Measurements from ENCODE around the gene TAS2R4.

TAS2R4 gene

DNA sequence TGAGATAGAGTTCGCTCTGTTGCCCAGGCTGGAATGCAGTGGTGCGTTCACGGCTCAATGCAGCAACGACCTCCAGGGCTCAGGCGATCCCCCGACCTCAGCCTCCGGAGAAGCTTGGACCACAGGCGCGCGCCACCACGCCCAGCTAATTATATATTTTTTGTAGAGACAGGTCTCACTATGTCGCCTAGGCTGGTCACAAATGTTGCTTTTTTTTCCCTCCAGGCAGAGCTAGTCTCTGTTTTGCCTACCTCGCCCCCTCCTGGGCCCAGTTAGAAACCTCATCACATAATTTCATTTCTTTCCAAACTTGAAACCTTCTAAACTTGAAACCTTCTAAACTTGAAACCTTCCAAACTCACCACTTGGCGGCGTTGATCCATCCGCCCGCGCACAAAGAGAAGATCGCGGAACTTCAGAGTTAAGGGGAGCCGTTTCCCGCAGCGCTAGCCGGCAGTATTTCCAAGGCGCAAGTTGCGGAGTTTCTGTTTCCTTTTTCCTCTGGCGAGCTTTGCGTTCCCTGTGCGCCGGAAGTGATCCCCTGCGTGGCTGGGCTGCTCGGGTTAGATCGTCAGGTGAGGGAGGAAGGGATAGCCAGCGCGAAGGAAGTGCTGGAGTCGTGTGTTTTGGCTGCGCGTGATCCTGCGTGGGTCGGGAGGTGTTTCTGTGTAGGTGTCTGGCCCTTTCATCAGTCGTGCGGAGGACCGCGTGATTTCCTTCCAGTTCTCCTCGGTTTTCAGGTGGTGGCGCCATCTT lies 38.5 kb upstream of the TAS2R4 start, which contains the start of gene SSBP1:
TSS of gene SSBP1 (plus strand) at position 523 of the 756 bp plus-strand sequence. CDS start 809 bp downstream, outside the sequence.
- no peaks in the 10 kb centered on the region for H3K9me3 ChIP-seq (ENCODE audit: control insufficient read depth, low read length)
- peak within 1 kb of the TSS; percentile 67 for H2BK120ac ChIP-seq (ENCODE audit: low read depth, low read length)
- DNase-seq, result peak; percentile 97
- peak within 1 kb of the TSS; percentile 95 for H2AFZ ChIP-seq (ENCODE audit: low read depth, low read length)
- H3K27ac ChIP-seq (ENCODE audit: low read length, poor library complexity, severe bottlenecking), result peak within 1 kb of the TSS; percentile 85
- peaks cover 11% of the 10 kb centered on the region for H3K79me1 ChIP-seq (replicated peaks; ENCODE audit: low read length, poor library complexity, severe bottlenecking)
- WGBS, result 8% methylated on average over 41 of the region's 46 CpGs
- no peak within 1 kb of the TSS for H2BK5ac ChIP-seq (ENCODE audit: low read depth, low read length, poor library complexity, severe bottlenecking)
- no peaks in the 10 kb centered on the region for H3K27me3 ChIP-seq (ENCODE audit: control insufficient read depth in 1 of 2, insufficient read depth in 1 of 2, low read length in 2 of 2)
- H3K4me2 ChIP-seq (ENCODE audit: low read length, poor library complexity, severe bottlenecking), result peak within 1 kb of the TSS; percentile 74
- peak within 1 kb of the TSS; percentile 95 for H4K91ac ChIP-seq (ENCODE audit: low read length)
- no peak within 1 kb of the TSS for H2BK12ac ChIP-seq (ENCODE audit: low read length in 2 of 2)
- peaks cover 7% of the 10 kb centered on the region for H3K4me1 ChIP-seq (ENCODE audit: control insufficient read depth, insufficient read depth, low read depth, low read length)
- H4K8ac ChIP-seq (ENCODE audit: low read length), result peak within 1 kb of the TSS; percentile 100
- peak within 1 kb of the TSS; percentile 77 to 90 for H3K18ac ChIP-seq (ENCODE audit: low read depth in 1 of 2, low read length in 2 of 2)
- peak within 1 kb of the TSS; percentile 47 to 49 for H3K4ac ChIP-seq (ENCODE audit: low read depth in 1 of 2, low read length in 2 of 2)
- no peak within 1 kb of the TSS for H2AK5ac ChIP-seq (ENCODE audit: low read length, severe bottlenecking)
- peaks cover 8 to 37% of the 10 kb centered on the region in 2 experiments for H3K36me3 ChIP-seq (ENCODE audit: control insufficient read depth in 1 of 2, insufficient read depth in 2 of 2, low read depth in 1 of 2, low read length in 2 of 2)
- H3K9ac ChIP-seq (ENCODE audit: low read length), result peak within 1 kb of the TSS; percentile 97
- H3K14ac ChIP-seq (ENCODE audit: low read length in 2 of 2), result no peak within 1 kb of the TSS
- H2BK15ac ChIP-seq (ENCODE audit: low read depth, poor library complexity, severe bottlenecking), result no peak within 1 kb of the TSS
- H3K4me3 ChIP-seq (ENCODE audit: insufficient read depth in 1 of 2, low read depth in 1 of 2, low read length in 2 of 2), result peak within 1 kb of the TSS; percentile 91
- H3K23ac ChIP-seq (ENCODE audit: low read length in 2 of 2), result no peak within 1 kb of the TSS

GRCh38 chr7:141738592-141739013 lies 37.9 kb upstream of the TAS2R4 start:
- no peaks in the 10 kb centered on the region for H3K9me3 ChIP-seq (ENCODE audit: control insufficient read depth, low read length)
- H3K27me3 ChIP-seq (ENCODE audit: control insufficient read depth in 1 of 2, insufficient read depth in 1 of 2, low read length in 2 of 2), result no peaks in the 10 kb centered on the region
- H3K27ac ChIP-seq (ENCODE audit: low read length, poor library complexity, severe bottlenecking), result peak overlapping the region; percentile 85
- H2BK5ac ChIP-seq (ENCODE audit: low read depth, low read length, poor library complexity, severe bottlenecking), result no peak overlapping the region
- H2BK120ac ChIP-seq (ENCODE audit: low read depth, low read length), result no peak overlapping the region
- 3% methylated on average over 6 of the region's 6 CpGs for WGBS
- no peak overlapping the region for H2AK5ac ChIP-seq (ENCODE audit: low read length, severe bottlenecking)
- peaks cover 7% of the 10 kb centered on the region for H3K4me1 ChIP-seq (ENCODE audit: control insufficient read depth, insufficient read depth, low read depth, low read length)
- DNase-seq, result no peak
- peak overlapping the region in 1 of 2 experiments; percentile 25 for H3K18ac ChIP-seq (ENCODE audit: low read depth in 1 of 2, low read length in 2 of 2)
- H3K4me2 ChIP-seq (ENCODE audit: low read length, poor library complexity, severe bottlenecking), result peak overlapping the region; percentile 67
- H3K4me3 ChIP-seq (ENCODE audit: insufficient read depth in 1 of 2, low read depth in 1 of 2, low read length in 2 of 2), result peak overlapping the region; percentile 91
- H3K4ac ChIP-seq (ENCODE audit: low read depth in 1 of 2, low read length in 2 of 2), result peak overlapping the region; percentile 33 to 49
- H3K14ac ChIP-seq (ENCODE audit: low read length in 2 of 2), result no peak overlapping the region
- peak overlapping the region; percentile 98 for H4K8ac ChIP-seq (ENCODE audit: low read length)
- H3K23ac ChIP-seq (ENCODE audit: low read length in 2 of 2), result no peak overlapping the region
- no peak overlapping the region for H2BK12ac ChIP-seq (ENCODE audit: low read length in 2 of 2)
- H2AFZ ChIP-seq (ENCODE audit: low read depth, low read length), result no peak overlapping the region
- no peak overlapping the region for H2BK15ac ChIP-seq (ENCODE audit: low read depth, poor library complexity, severe bottlenecking)
- H3K9ac ChIP-seq (ENCODE audit: low read length), result peak overlapping the region; percentile 97
- peaks cover 16% of the 10 kb centered on the region for H3K79me1 ChIP-seq (replicated peaks; ENCODE audit: low read length, poor library complexity, severe bottlenecking)
- peak overlapping the region; percentile 48 for H4K91ac ChIP-seq (ENCODE audit: low read length)
- H3K36me3 ChIP-seq (ENCODE audit: control insufficient read depth in 1 of 2, insufficient read depth in 2 of 2, low read depth in 1 of 2, low read length in 2 of 2), result peaks cover 9 to 43% of the 10 kb centered on the region in 2 experiments

DNA sequence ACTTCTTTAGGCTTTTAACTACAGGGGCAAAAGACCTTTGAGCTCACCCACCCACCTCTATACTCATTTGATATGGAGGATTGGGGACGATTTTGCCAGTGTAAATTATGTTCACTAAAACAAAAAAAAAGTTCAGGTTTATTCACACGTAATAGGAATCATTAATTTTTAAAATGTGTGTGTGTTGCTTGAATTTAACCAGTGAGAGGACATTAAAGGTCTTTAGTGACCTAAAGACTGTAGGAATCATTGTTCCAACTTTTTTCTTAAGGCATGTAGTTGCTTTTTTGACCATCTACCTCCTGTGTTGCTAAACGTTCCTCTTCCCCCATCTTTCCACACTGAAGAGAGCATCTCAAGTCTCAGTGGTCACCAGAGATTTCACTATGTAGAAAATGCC lies 37.2 kb upstream of the TAS2R4 start:
- H3K14ac ChIP-seq (ENCODE audit: low read length in 2 of 2), result no peak overlapping the region
- H3K4ac ChIP-seq (ENCODE audit: low read depth in 1 of 2, low read length in 2 of 2), result no peak overlapping the region
- no peaks in the 10 kb centered on the region for H3K9me3 ChIP-seq (ENCODE audit: control insufficient read depth, low read length)
- no peak overlapping the region for H3K23ac ChIP-seq (ENCODE audit: low read length in 2 of 2)
- no peaks in the 10 kb centered on the region for H3K27me3 ChIP-seq (ENCODE audit: control insufficient read depth in 1 of 2, insufficient read depth in 1 of 2, low read length in 2 of 2)
- peak overlapping the region; percentile 97 for H3K9ac ChIP-seq (ENCODE audit: low read length)
- no peak overlapping the region for H4K8ac ChIP-seq (ENCODE audit: low read length)
- WGBS, result 96% methylated on average over 2 of the region's 3 CpGs
- H3K79me1 ChIP-seq (replicated peaks; ENCODE audit: low read length, poor library complexity, severe bottlenecking), result peaks cover 18% of the 10 kb centered on the region
- H3K36me3 ChIP-seq (ENCODE audit: control insufficient read depth in 1 of 2, insufficient read depth in 2 of 2, low read depth in 1 of 2, low read length in 2 of 2), result peaks cover 12 to 49% of the 10 kb centered on the region in 2 experiments
- H3K4me1 ChIP-seq (ENCODE audit: control insufficient read depth, insufficient read depth, low read depth, low read length), result peaks cover 7% of the 10 kb centered on the region
- no peak overlapping the region for H2AFZ ChIP-seq (ENCODE audit: low read depth, low read length)
- no peak overlapping the region for H2BK5ac ChIP-seq (ENCODE audit: low read depth, low read length, poor library complexity, severe bottlenecking)
- peak overlapping the region; percentile 63 for H2AK5ac ChIP-seq (ENCODE audit: low read length, severe bottlenecking)
- H2BK15ac ChIP-seq (ENCODE audit: low read depth, poor library complexity, severe bottlenecking), result no peak overlapping the region
- H3K4me3 ChIP-seq (ENCODE audit: insufficient read depth in 1 of 2, low read depth in 1 of 2, low read length in 2 of 2), result peak overlapping the region in 1 of 2 experiments; percentile 91
- no peak overlapping the region for H4K91ac ChIP-seq (ENCODE audit: low read length)
- no peak overlapping the region for H3K27ac ChIP-seq (ENCODE audit: low read length, poor library complexity, severe bottlenecking)
- H2BK12ac ChIP-seq (ENCODE audit: low read length in 2 of 2), result no peak overlapping the region
- DNase-seq, result no peak
- H3K4me2 ChIP-seq (ENCODE audit: low read length, poor library complexity, severe bottlenecking), result peak overlapping the region; percentile 74
- no peak overlapping the region for H2BK120ac ChIP-seq (ENCODE audit: low read depth, low read length)
- H3K18ac ChIP-seq (ENCODE audit: low read depth in 1 of 2, low read length in 2 of 2), result no peak overlapping the region

GRCh38 chr7:141742229-141742628 lies 34.2 kb upstream of the TAS2R4 start:
- H2AFZ ChIP-seq (ENCODE audit: low read depth, low read length), result no peak overlapping the region
- no peaks in the 10 kb centered on the region for H3K9me3 ChIP-seq (ENCODE audit: control insufficient read depth, low read length)
- DNase-seq, result no peak
- no peak overlapping the region for H3K9ac ChIP-seq (ENCODE audit: low read length)
- no peak overlapping the region for H3K14ac ChIP-seq (ENCODE audit: low read length in 2 of 2)
- H3K27ac ChIP-seq (ENCODE audit: low read length, poor library complexity, severe bottlenecking), result no peak overlapping the region
- H2BK12ac ChIP-seq (ENCODE audit: low read length in 2 of 2), result no peak overlapping the region
- H3K4ac ChIP-seq (ENCODE audit: low read depth in 1 of 2, low read length in 2 of 2), result no peak overlapping the region
- no peak overlapping the region for H4K8ac ChIP-seq (ENCODE audit: low read length)
- peaks cover 19 to 78% of the 10 kb centered on the region in 2 experiments for H3K36me3 ChIP-seq (ENCODE audit: control insufficient read depth in 1 of 2, insufficient read depth in 2 of 2, low read depth in 1 of 2, low read length in 2 of 2)
- H2BK5ac ChIP-seq (ENCODE audit: low read depth, low read length, poor library complexity, severe bottlenecking), result no peak overlapping the region
- H3K18ac ChIP-seq (ENCODE audit: low read depth in 1 of 2, low read length in 2 of 2), result no peak overlapping the region
- no peaks in the 10 kb centered on the region for H3K27me3 ChIP-seq (ENCODE audit: control insufficient read depth in 1 of 2, insufficient read depth in 1 of 2, low read length in 2 of 2)
- no peak overlapping the region for H2AK5ac ChIP-seq (ENCODE audit: low read length, severe bottlenecking)
- no peak overlapping the region for H3K4me2 ChIP-seq (ENCODE audit: low read length, poor library complexity, severe bottlenecking)
- H3K79me1 ChIP-seq (replicated peaks; ENCODE audit: low read length, poor library complexity, severe bottlenecking), result peaks cover 20% of the 10 kb centered on the region
- no peak overlapping the region for H3K23ac ChIP-seq (ENCODE audit: low read length in 2 of 2)
- no peak overlapping the region for H2BK15ac ChIP-seq (ENCODE audit: low read depth, poor library complexity, severe bottlenecking)
- H3K4me3 ChIP-seq (ENCODE audit: insufficient read depth in 1 of 2, low read depth in 1 of 2, low read length in 2 of 2), result no peak overlapping the region
- H3K4me1 ChIP-seq (ENCODE audit: control insufficient read depth, insufficient read depth, low read depth, low read length), result peaks cover 6% of the 10 kb centered on the region
- H4K91ac ChIP-seq (ENCODE audit: low read length), result no peak overlapping the region
- H2BK120ac ChIP-seq (ENCODE audit: low read depth, low read length), result no peak overlapping the region
- no CpG with 5 or more reads among the region's 1 CpG for WGBS

Data from mesenchymal stem cell (in vitro differentiated cells and primary cell).